DMS79 treated with DMSO at 0.1 percent for 48 hours (cell line): Measurements from ENCODE around the gene PDE3A.
"Not testable (repeated sequence)": the region's sequence is repeated elsewhere in the genome, so short reads cannot be mapped to it uniquely, and the experiment has no call there.

Source experiments
- DNase-seq: peaks from one replicate; lab custom pipeline; 2025; lab: John Stamatoyannopoulos, UW

PDE3A gene

GRCh38 chr12:20368114-20368650 lies at the start of gene PDE3A:
PDE3A (plus strand) TSS chr12:20368537; CDS start chr12:20369285, 748 bp downstream.
- DNase-seq: no peak

DNA sequence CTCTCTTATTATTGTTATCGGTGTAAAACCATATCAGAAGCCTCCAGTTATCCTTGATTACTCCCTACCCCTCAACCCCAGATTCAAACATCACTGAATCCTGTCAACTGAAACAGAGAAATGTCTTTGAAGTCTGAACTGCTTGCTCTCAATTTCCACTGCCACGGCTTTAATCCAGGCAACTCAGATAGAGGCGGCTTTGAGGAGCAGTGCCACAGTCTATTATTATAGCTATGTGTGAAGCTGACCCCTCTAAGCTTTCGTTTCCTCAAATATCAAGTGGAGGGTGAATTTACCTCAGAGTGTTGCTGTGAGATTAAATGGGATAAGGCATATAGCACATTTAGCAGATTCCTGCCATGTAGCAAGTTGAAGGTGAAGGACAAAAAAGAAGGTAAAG lies 49.0 kb upstream of the PDE3A start:
- DNase-seq: no peak

DNA sequence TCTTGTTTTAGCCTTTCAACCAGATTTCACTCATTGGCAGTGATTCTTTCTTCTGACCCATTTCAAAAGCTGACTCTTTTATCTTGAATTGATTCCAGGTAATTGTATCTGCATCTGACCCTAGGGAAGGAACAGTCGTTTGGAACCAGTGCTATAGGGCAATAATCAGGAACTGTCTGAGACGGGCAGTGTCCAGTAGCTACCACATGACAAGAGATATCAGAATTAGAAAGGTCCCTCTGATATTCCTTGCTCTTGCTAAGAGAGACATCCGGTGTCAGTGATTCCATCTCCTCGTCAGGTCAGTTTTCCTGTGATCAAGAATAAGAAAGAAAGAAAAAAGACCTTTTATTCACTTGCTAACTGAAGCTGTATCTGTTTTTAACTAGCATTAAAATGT lies 47.8 kb upstream of the PDE3A start:
- no peak for DNase-seq

DNA sequence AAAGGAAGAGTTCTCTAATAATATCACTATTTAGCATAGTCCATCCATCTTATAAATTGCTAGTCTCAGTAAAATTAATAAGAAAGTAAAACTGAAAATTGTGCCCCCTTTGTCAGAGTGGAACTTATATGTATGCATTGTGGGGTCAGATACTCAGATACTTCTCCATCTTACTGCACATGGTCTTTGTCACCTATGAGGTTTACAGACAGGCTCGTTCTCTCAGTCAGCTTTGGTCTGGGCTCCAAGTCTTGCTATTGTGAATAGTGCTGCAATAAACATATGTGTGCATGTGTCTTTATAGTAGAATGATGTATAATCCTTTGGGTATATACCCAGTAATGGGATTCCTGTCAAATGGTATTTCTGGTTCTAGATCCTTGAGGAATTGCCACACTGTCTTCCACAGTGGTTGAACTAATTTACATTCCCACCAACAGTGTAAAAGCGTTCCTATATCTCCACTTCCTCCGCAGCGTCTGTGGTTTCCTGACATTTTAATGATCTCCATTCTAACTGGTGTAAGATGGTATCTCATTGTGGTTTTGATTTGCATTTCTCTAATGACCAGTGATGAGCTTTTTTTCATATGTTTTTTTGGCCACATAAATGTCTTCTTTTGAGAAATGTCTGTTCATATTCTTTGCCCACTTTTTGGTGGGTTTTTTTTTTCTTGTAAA lies 37.4 kb upstream of the PDE3A start:
- not testable (repeated sequence) for DNase-seq

GRCh38 chr12:20339060-20339459 lies 29.3 kb upstream of the PDE3A start:
- DNase-seq: no peak

GRCh38 chr12:20342111-20342510 lies 26.2 kb upstream of the PDE3A start:
- DNase-seq: no peak

- no peak for DNase-seq
These were observed 22.5 kb upstream of the PDE3A start for GRCh38 chr12:20345866-20346265.

- no peak for DNase-seq
These were observed 18.3 kb upstream of the PDE3A start for GRCh38 chr12:20350026-20350425.

- no peak for DNase-seq
These were observed 17.8 kb upstream of the PDE3A start for GRCh38 chr12:20350495-20350894.

- no peak for DNase-seq
These were observed 16.9 kb upstream of the PDE3A start for GRCh38 chr12:20351406-20351805.

DNA sequence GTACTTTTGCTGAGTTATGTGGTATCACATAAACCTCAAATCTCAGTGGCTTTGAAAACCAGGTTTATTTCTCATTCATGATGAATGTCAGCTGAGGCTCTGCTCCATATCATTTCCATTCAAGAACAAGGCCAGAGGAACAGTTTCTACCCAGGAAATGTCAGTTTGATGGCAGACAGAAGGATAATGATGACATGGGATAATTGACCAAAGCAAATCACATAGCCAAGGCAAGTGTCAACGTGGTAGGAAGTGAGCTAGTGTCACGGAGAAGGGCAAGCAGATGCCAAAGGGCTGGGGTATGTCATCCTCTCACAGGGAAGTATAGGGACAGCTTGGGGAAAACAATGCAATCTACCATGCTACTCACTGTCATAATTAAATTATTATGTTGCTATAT lies 12.3 kb upstream of the PDE3A start:
- no peak for DNase-seq

DNA sequence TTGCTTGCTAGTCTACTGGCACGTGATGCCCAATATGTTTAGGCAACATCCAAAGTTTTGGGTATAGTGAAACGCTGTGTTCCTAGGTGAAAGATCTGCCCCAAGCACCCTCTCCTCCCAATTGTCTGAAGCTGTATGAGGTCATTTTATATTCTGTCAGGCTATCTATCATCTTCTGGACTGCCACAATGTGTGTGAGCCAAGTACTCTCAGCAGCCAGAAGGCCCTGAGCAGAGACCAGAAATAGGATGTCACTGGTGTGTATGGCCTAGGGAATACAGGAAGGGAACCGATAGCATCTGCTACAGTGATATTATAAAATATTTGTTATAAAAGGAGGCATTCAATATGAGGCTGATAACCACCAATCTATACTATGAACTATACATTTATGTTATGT lies 7.9 kb upstream of the PDE3A start:
- DNase-seq: no peak

GRCh38 chr12:20361416-20361815 lies 6.9 kb upstream of the PDE3A start:
- DNase-seq: no peak

- no peak for DNase-seq
These were observed 3.8 kb upstream of the PDE3A start for GRCh38 chr12:20364501-20364900.

GRCh38 chr12:20366776-20367409 lies 1.4 kb upstream of the PDE3A start:
- DNase-seq: no peak

- DNase-seq: no peak
These were observed 689 bp upstream of the PDE3A start for GRCh38 chr12:20367583-20368113.

DNA sequence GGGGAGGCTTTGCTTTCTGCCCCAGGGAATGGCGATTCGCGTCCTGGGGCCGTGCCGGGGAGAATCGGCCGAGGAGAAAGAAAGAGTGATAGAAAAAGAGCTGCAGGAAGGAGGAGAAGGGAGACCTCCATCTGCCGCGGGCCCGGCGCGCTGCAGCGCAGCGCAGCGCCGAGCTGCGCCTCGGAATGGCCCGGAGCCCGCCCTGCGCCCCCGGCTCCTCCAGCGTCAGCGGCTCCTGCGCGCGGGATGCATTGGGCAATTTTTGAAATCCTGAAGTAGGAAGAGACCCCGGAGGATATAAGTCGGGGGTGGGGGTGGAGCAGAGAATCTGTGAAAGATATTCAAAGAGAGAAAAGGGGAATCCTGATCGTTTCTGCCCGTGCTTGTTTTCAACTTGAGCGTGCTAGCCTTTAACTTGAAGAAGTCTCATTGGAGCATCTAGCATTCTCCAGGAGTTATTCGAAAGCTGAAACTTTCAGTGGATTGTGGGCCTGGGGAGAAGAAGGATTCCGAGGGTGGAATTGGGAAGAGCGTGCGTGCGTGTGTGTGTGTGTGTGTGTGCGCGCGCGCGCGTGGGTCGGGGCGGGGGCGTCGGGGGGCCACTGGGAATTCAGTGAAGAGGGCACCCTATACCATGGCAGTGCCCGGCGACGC lies 441 bp downstream of the PDE3A start:
- no peak for DNase-seq

DNA sequence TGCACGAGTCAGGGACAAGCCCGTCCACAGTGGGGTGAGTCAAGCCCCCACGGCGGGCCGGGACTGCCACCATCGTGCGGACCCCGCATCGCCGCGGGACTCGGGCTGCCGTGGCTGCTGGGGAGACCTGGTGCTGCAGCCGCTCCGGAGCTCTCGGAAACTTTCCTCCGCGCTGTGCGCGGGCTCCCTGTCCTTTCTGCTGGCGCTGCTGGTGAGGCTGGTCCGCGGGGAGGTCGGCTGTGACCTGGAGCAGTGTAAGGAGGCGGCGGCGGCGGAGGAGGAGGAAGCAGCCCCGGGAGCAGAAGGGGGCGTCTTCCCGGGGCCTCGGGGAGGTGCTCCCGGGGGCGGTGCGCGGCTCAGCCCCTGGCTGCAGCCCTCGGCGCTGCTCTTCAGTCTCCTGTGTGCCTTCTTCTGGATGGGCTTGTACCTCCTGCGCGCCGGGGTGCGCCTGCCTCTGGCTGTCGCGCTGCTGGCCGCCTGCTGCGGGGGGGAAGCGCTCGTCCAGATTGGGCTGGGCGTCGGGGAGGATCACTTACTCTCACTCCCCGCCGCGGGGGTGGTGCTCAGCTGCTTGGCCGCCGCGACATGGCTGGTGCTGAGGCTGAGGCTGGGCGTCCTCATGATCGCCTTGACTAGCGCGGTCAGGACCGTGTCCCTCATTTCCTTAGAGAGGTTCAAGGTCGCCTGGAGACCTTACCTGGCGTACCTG lies 1.1 kb downstream of the PDE3A start:
- DNase-seq: no peak

DNA sequence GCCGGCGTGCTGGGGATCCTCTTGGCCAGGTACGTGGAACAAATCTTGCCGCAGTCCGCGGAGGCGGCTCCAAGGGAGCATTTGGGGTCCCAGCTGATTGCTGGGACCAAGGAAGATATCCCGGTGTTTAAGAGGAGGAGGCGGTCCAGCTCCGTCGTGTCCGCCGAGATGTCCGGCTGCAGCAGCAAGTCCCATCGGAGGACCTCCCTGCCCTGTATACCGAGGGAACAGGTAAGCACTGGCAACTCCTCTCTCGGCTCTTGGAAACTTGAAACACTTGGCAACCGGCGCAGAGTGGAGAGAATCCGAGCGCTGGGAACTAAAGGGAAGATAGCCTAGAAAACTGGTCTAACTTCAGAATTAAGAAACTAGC lies 1.7 kb downstream of the PDE3A start:
- DNase-seq: no peak

GRCh38 chr12:20370866-20371519 lies 2.7 kb downstream of the PDE3A start:
- no peak for DNase-seq

DNA sequence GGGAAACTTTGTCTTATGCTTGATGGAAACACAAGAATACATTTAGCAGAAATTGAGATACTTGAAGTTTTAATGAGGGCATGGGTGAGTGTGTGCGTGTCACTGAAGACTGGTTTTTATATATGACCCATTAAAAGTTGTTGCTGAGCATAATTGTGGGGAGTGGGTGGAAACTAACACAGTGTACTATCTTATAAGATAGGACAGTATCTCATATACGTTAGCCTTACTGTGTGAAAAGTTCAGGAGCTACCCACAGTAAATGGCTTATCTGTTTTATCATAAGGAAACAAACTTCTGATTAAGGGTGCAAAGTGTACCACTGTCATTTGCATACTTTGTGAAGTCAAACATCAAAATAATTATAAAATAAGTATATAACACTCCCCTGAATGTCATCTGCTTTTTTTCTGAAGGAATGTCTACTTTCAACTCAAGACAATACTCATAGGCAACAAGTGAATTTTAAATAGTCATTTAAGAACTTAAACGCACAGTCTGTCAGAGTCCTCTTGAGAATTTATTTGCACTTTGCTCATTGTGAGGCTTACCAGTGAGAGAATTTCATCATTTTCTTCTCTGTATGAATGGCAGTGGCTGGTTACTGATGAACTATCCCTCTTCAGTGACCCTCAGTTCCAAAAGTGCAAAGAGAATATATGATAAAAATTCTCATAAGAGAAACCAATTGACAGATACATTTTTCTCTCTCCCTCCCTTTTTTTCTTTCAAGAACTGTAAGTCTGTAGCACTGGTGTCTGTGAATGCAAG lies 4.2 kb downstream of the PDE3A start:
- no peak for DNase-seq
